K562 (cell line): Measurements from ENCODE around the gene TIMM17A. TPM values are rescaled to one million over a fixed set of nuclear protein-coding genes. Genes with fewer than 3 reads are reported as not detected.

Experiments
- CCAR2 ChIP-seq: fragments of 200-400 bp; formaldehyde crosslinking; IDR thresholded peaks from 2 replicates; pipeline ENCODE4 v1.6.1; 2017; ENCODE audit warnings: mild to moderate bottlenecking, low read depth, low read length
- ETV6 ChIP-seq, 3 experiments: fragments of 150-350 bp in 1 of 3; sonication (generic) in 1 of 3; formaldehyde crosslinking in 1 of 3; IDR thresholded peaks; 2 replicates each; pipeline versions ENCODE4 v1.6.1 to v1.8.0; 2014 to 2022; ENCODE audit warnings: borderline replicate concordance in 2 of 3, low read depth in 2 of 3, antibody characterized with exemption in 1 of 3, low read length in 1 of 3, mild to moderate bottlenecking in 1 of 3, missing genetic modification reagents in 1 of 3
- FOXA3 ChIP-seq, 2 experiments: fragments of 450-650 bp in 1 of 2; sonication (generic) in 1 of 2; formaldehyde crosslinking; IDR thresholded peaks in 1 of 2; conservative IDR thresholded peaks in 1 of 2; 2 replicates each; pipeline versions ENCODE4 v1.4.0 to v1.8.0; 2020 to 2022; ENCODE audit warnings: mild to moderate bottlenecking in 2 of 2, missing genetic modification reagents in 1 of 2
- HMG20A ChIP-seq: fragments of 450-650 bp; formaldehyde crosslinking; conservative IDR thresholded peaks from 2 replicates; pipeline ENCODE4 v1.4.0; 2020; ENCODE audit warnings: mild to moderate bottlenecking, mixed read lengths
- HSF4 ChIP-seq: fragments of 250-450 bp; sonication (Bioruptor Pico); IDR thresholded peaks from 2 replicates; pipeline ENCODE4 v2.1.2; 2022; ENCODE audit warnings: mild to moderate bottlenecking, moderate library complexity, borderline replicate concordance
- LCOR ChIP-seq: sonication (generic); formaldehyde crosslinking; IDR thresholded peaks from 2 replicates; pipeline ENCODE4 v1.8.0; 2022; ENCODE audit warnings: mild to moderate bottlenecking, missing genetic modification reagents
- MCM3 ChIP-seq: fragments of 450-650 bp; IDR thresholded peaks from 2 replicates; pipeline ENCODE4 v1.6.1; 2016
- RBFOX2 ChIP-seq: fragments of 200-400 bp; formaldehyde crosslinking; IDR thresholded peaks from 2 replicates; pipeline ENCODE4 v1.6.1; 2017; ENCODE audit warnings: low read depth, mild to moderate bottlenecking, low read length, moderate library complexity
- SAFB ChIP-seq: fragments of 200-400 bp; formaldehyde crosslinking; IDR thresholded peaks from 2 replicates; pipeline ENCODE4 v1.6.1; 2017; ENCODE audit warnings: low read depth, low read length, borderline replicate concordance
- SIN3A ChIP-seq, 2 experiments: fragments of 150-350 bp in 1 of 2; IDR thresholded peaks; 2 replicates each; pipeline ENCODE4 v1.6.1; 2011 to 2016; ENCODE audit warnings: borderline replicate concordance in 2 of 2, low read depth in 2 of 2, low read length in 2 of 2, mild to moderate bottlenecking in 2 of 2, moderate library complexity in 2 of 2; ENCODE audit not compliant: control insufficient read depth in 1 of 2
- TFAM ChIP-seq: fragments of 250-450 bp; sonication (Bioruptor Pico); conservative IDR thresholded peaks from 2 replicates; pipeline ENCODE4 v1.5.0; 2021; ENCODE audit warnings: mild to moderate bottlenecking, moderate library complexity
- ZBTB7A ChIP-seq: IDR thresholded peaks from 2 replicates; pipeline ENCODE4 v1.6.1; 2011; ENCODE audit warnings: low read depth, mild to moderate bottlenecking, low read length, moderate library complexity, borderline replicate concordance; ENCODE audit not compliant: control insufficient read depth
- polyA plus RNA-seq, 8 experiments: library from polyadenylated mRNA; depleted of rRNA in 4 of 8; stranded (reverse) in 5 of 8; unstranded in 3 of 8; fragments of >200 nt; fragmentation: Nextera tagmentation in 2 of 8; fragmentation: Illumina TruSeq in 1 of 8; extraction: Ambion mirVana in 2 of 8; extraction: Trizol in 1 of 8; gene quantifications; 2 replicates each; pipeline versions ENCODE4 v1.2.1 to v1.2.3, GENCODE V29; 2011 to 2014; ENCODE audit warnings: inconsistent platforms in 1 of 8, missing spikeins in 1 of 8
- total RNA-seq, 7 experiments: library from RNA; depleted of rRNA in 6 of 7; stranded (reverse); fragments of >200 nt in 6 of 7; fragmentation: Illumina TruSeq in 2 of 7; extraction: Trizol in 2 of 7; gene quantifications; 2 replicates each; pipeline versions ENCODE4 v1.2.1 to v1.2.3, GENCODE V29; 2011 to 2021; ENCODE audit warnings: low replicate concordance in 1 of 7
- TF ChIP-seq, protein P1 (sequence below): sonication (generic); formaldehyde crosslinking; IDR thresholded peaks from 2 replicates; pipeline ENCODE4 v1.8.0; 2022; ENCODE audit warnings: mild to moderate bottlenecking, missing genetic modification reagents, borderline replicate concordance
- TF ChIP-seq, protein P2 (sequence below): fragments of 450-650 bp; IDR thresholded peaks from 2 replicates; pipeline ENCODE4 v1.7.1; 2018; ENCODE audit warnings: mild to moderate bottlenecking, low read depth; ENCODE audit not compliant: partially characterized antibody
- TF ChIP-seq, protein P3 (sequence below): IDR thresholded peaks from 2 replicates; pipeline ENCODE4 v1.6.1; 2011; ENCODE audit warnings: borderline replicate concordance, low read depth, mild to moderate bottlenecking, moderate library complexity, low read length; ENCODE audit not compliant: insufficient read depth, poor library complexity, severe bottlenecking
- TF ChIP-seq, protein P4 (sequence below): fragments of 450-650 bp; formaldehyde crosslinking; IDR thresholded peaks from 2 replicates; pipeline ENCODE4 v1.4.0; 2022; ENCODE audit warnings: missing genetic modification characterization

Gene TIMM17A
- total and polyA plus RNA-seq, 9 of the 15 experiments (the other 6 are each of a cell fraction or from before 2014, with no cell fraction given): 116 to 744 (median 180) TPM

DNA sequence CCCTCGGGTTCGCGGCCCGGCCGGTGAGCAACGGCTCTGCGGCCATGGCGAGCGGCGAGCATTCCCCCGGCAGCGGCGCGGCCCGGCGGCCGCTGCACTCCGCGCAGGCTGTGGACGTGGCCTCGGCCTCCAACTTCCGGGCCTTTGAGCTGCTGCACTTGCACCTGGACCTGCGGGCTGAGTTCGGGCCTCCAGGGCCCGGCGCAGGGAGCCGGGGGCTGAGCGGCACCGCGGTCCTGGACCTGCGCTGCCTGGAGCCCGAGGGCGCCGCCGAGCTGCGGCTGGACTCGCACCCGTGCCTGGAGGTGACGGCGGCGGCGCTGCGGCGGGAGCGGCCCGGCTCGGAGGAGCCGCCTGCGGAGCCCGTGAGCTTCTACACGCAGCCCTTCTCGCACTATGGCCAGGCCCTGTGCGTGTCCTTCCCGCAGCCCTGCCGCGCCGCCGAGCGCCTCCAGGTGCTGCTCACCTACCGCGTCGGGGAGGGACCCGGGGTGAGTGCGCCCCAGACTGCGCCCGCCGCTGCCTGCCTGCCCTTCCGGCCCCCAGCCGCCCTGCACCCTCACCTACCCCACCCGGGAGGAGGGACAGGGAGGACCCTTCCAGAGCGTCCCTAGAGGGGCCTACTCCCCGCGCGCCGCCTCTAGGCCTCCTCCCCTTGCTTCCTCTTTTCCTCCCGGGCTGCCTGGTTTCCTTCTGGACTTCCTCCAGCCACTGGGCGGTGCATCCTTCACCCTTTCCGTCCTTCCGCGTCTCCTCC, 27.5 kb downstream of the TIMM17A start, which contains the start of gene RNPEP (continued):
- TF ChIP-seq, protein P1, sequence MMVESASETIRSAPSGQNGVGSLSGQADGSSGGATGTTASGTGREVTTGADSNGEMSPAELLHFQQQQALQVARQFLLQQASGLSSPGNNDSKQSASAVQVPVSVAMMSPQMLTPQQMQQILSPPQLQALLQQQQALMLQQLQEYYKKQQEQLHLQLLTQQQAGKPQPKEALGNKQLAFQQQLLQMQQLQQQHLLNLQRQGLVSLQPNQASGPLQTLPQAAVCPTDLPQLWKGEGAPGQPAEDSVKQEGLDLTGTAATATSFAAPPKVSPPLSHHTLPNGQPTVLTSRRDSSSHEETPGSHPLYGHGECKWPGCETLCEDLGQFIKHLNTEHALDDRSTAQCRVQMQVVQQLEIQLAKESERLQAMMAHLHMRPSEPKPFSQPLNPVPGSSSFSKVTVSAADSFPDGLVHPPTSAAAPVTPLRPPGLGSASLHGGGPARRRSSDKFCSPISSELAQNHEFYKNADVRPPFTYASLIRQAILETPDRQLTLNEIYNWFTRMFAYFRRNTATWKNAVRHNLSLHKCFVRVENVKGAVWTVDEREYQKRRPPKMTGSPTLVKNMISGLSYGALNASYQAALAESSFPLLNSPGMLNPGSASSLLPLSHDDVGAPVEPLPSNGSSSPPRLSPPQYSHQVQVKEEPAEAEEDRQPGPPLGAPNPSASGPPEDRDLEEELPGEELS (CRISPR knock-in tag): peak; percentile 78
- peak; percentile 88 for TF ChIP-seq RBFOX2
- peak; percentile 52 for TF ChIP-seq SAFB
- TF ChIP-seq FOXA3 (CRISPR knock-in tag; conservative IDR thresholded peaks at IDR 0.05 in 1 of 2, IDR thresholded peaks at IDR 0.05 in 1 of 2): peak in 1 of 2 experiments; percentile 81; a peak in 2 of 4 replicates
- TF ChIP-seq ZBTB7A: peak; percentile 84
- no peak for TF ChIP-seq TFAM (CRISPR knock-in tag)
- TF ChIP-seq, protein P2, sequence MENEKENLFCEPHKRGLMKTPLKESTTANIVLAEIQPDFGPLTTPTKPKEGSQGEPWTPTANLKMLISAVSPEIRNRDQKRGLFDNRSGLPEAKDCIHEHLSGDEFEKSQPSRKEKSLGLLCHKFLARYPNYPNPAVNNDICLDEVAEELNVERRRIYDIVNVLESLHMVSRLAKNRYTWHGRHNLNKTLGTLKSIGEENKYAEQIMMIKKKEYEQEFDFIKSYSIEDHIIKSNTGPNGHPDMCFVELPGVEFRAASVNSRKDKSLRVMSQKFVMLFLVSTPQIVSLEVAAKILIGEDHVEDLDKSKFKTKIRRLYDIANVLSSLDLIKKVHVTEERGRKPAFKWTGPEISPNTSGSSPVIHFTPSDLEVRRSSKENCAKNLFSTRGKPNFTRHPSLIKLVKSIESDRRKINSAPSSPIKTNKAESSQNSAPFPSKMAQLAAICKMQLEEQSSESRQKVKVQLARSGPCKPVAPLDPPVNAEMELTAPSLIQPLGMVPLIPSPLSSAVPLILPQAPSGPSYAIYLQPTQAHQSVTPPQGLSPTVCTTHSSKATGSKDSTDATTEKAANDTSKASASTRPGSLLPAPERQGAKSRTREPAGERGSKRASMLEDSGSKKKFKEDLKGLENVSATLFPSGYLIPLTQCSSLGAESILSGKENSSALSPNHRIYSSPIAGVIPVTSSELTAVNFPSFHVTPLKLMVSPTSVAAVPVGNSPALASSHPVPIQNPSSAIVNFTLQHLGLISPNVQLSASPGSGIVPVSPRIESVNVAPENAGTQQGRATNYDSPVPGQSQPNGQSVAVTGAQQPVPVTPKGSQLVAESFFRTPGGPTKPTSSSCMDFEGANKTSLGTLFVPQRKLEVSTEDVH: peak; percentile 85
- no peak for TF ChIP-seq CCAR2
- TF ChIP-seq, protein P3, sequence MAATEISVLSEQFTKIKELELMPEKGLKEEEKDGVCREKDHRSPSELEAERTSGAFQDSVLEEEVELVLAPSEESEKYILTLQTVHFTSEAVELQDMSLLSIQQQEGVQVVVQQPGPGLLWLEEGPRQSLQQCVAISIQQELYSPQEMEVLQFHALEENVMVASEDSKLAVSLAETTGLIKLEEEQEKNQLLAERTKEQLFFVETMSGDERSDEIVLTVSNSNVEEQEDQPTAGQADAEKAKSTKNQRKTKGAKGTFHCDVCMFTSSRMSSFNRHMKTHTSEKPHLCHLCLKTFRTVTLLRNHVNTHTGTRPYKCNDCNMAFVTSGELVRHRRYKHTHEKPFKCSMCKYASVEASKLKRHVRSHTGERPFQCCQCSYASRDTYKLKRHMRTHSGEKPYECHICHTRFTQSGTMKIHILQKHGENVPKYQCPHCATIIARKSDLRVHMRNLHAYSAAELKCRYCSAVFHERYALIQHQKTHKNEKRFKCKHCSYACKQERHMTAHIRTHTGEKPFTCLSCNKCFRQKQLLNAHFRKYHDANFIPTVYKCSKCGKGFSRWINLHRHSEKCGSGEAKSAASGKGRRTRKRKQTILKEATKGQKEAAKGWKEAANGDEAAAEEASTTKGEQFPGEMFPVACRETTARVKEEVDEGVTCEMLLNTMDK: peak; percentile 21
- TF ChIP-seq HMG20A: no peak
- TF ChIP-seq LCOR: peak; percentile 73; the same call in 1 of the 2 replicates
- no peak for TF ChIP-seq HSF4
- peak; percentile 74 to 89; a peak in 3 of 4 replicates for TF ChIP-seq ETV6 (IDR thresholded peaks at IDR 0.05; ENCODE audit: borderline replicate concordance in 1 of 2, low read depth in 2 of 2, low read length in 1 of 2)
- peak; percentile 67; the same call in 1 of the 2 replicates for TF ChIP-seq ETV6 (CRISPR knock-in tag; IDR thresholded peaks at IDR 0.05; ENCODE audit: borderline replicate concordance)
- TF ChIP-seq, protein P4, sequence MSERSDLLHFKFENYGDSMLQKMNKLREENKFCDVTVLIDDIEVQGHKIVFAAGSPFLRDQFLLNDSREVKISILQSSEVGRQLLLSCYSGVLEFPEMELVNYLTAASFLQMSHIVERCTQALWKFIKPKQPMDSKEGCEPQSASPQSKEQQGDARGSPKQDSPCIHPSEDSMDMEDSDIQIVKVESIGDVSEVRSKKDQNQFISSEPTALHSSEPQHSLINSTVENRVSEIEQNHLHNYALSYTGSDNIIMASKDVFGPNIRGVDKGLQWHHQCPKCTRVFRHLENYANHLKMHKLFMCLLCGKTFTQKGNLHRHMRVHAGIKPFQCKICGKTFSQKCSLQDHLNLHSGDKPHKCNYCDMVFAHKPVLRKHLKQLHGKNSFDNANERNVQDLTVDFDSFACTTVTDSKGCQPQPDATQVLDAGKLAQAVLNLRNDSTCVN: peak; percentile 26; the same call in 1 of the 2 replicates
- no peak for TF ChIP-seq MCM3
- peak in 1 of 2 experiments; percentile 31; a peak in 2 of 4 replicates for TF ChIP-seq SIN3A (IDR thresholded peaks at IDR 0.05; ENCODE audit: borderline replicate concordance in 2 of 2, control insufficient read depth in 1 of 2, low read depth in 2 of 2, low read length in 2 of 2)
